ENCODE measurements around the gene MYO18B. TPM values are rescaled to one million over a fixed set of nuclear protein-coding genes. Genes with fewer than 3 reads are reported as not detected.

The MYO18B gene
- polyA plus RNA-seq, 1 donor (not counting 4 experiments of a cell fraction or from before 2014, with no cell fraction given): not detected

DNA sequence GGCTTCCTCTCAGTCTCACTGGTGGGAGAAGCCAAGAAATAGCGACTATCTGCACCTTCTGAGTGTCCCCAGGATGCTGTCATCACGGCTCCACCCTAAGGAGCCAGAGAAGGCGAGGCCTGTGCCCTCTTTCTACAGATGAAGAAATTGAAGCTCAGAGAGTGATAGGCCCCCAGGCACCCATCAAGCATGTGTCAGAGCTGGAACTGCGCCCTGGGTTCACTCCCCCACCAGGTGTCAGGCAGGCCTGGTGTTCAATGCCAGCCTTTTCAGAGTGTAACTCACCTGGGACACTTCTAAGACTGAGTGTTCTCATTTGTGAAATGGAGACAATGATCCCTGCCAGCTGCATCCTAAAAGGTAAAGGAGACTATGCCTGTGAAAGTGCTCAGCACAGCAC is 299.9 kb downstream of the MYO18B start:
- no peaks in the 10 kb centered on the region for H3K9me3 ChIP-seq (ENCODE audit: control insufficient read depth, low read depth, low read length)
- no peaks in the 10 kb centered on the region for H3K79me2 ChIP-seq (ENCODE audit: control insufficient read depth, insufficient read depth, low read length)
- no peaks in the 10 kb centered on the region for H4K20me1 ChIP-seq (ENCODE audit: control insufficient read depth, extremely low read depth, insufficient read depth, low read length)
- H3K27ac ChIP-seq (ENCODE audit: control insufficient read depth, insufficient read depth, low read length): no peak overlapping the region
- H3K4me2 ChIP-seq (ENCODE audit: control insufficient read depth, extremely low read depth, insufficient read depth, low read depth, low read length): no peak overlapping the region
- no peak overlapping the region for H3K4me3 ChIP-seq (ENCODE audit: control insufficient read depth in 2 of 3, extremely low read depth in 1 of 3, insufficient read depth in 2 of 3, low read depth in 1 of 3, low read length in 3 of 3)
- H2AFZ ChIP-seq (ENCODE audit: control insufficient read depth, low read length): no peak overlapping the region
- no peak overlapping the region for H3K9ac ChIP-seq (ENCODE audit: control insufficient read depth, extremely low read depth, insufficient read depth, low read length)
- no peaks in the 10 kb centered on the region for H3K9me1 ChIP-seq (ENCODE audit: control insufficient read depth, extremely low read depth, insufficient read depth, low read length)
- dilution Hi-C loops (cut with MboI; ENCODE audit: extremely low pct_ligation_motif_present, low sequenced_read_pairs): no loop called here
- DNase-seq (ENCODE audit: low read depth, low spot score): no peak
- no peaks in the 10 kb centered on the region for H3K36me3 ChIP-seq (ENCODE audit: control insufficient read depth in 2 of 2, extremely low read depth in 1 of 2, insufficient read depth in 2 of 2, low read length in 2 of 2)
- no peak for FAIRE-seq
- no peaks in the 10 kb centered on the region for H3K4me1 ChIP-seq (ENCODE audit: control insufficient read depth, extremely low read depth, insufficient read depth, low read length)
- no peaks in the 10 kb centered on the region for H3K27me3 ChIP-seq (ENCODE audit: control insufficient read depth, extremely low read depth, insufficient read depth, low read length)
- TF ChIP-seq EZH2 (IDR thresholded peaks at IDR 0.05; ENCODE audit: low read length): no peak
- TF ChIP-seq, protein P1, sequence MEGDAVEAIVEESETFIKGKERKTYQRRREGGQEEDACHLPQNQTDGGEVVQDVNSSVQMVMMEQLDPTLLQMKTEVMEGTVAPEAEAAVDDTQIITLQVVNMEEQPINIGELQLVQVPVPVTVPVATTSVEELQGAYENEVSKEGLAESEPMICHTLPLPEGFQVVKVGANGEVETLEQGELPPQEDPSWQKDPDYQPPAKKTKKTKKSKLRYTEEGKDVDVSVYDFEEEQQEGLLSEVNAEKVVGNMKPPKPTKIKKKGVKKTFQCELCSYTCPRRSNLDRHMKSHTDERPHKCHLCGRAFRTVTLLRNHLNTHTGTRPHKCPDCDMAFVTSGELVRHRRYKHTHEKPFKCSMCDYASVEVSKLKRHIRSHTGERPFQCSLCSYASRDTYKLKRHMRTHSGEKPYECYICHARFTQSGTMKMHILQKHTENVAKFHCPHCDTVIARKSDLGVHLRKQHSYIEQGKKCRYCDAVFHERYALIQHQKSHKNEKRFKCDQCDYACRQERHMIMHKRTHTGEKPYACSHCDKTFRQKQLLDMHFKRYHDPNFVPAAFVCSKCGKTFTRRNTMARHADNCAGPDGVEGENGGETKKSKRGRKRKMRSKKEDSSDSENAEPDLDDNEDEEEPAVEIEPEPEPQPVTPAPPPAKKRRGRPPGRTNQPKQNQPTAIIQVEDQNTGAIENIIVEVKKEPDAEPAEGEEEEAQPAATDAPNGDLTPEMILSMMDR (optimal IDR thresholded peaks at IDR 0.05 in 1 of 3, IDR thresholded peaks at IDR 0.05 in 1 of 3, conservative IDR thresholded peaks at IDR 0.05 in 1 of 3; ENCODE audit: extremely low read depth in 1 of 3, insufficient read depth in 2 of 3, low read length in 3 of 3): no peak

DNA sequence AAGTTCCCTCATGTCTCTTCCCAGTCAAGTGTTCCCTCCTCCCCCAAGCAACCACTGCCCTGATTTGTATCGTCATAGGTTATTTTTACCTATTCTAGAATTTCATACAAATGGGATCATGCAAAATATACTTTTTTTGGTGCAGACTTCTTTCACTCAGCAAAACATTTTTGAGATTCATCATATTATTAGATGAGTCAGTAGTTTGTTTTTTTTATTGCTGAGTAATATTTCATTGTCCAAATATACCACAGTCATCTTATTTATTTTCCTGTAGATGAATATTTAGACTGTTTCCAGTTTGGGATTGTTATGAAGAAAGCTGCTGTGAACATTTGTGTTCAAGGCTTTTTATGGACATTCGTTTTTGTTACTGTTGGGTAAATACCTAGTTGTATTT is 301.0 kb downstream of the MYO18B start:
- Histone ChIP-seq H3K9ac (ENCODE audit: control insufficient read depth, extremely low read depth, insufficient read depth, low read length) (no peak overlapping the region), H3K36me3 (ENCODE audit: control insufficient read depth in 2 of 2, extremely low read depth in 1 of 2, insufficient read depth in 2 of 2, low read length in 2 of 2) (no peaks in the 10 kb centered on the region), H3K9me1 (ENCODE audit: control insufficient read depth, extremely low read depth, insufficient read depth, low read length) (no peaks in the 10 kb centered on the region), H3K4me2 (ENCODE audit: control insufficient read depth, extremely low read depth, insufficient read depth, low read depth, low read length) (no peak overlapping the region), H3K4me1 (ENCODE audit: control insufficient read depth, extremely low read depth, insufficient read depth, low read length) (no peaks in the 10 kb centered on the region), H3K27me3 (ENCODE audit: control insufficient read depth, extremely low read depth, insufficient read depth, low read length) (no peaks in the 10 kb centered on the region), H4K20me1 (ENCODE audit: control insufficient read depth, extremely low read depth, insufficient read depth, low read length) (no peaks in the 10 kb centered on the region), H3K27ac (ENCODE audit: control insufficient read depth, insufficient read depth, low read length) (no peak overlapping the region), H3K4me3 (ENCODE audit: control insufficient read depth in 2 of 3, extremely low read depth in 1 of 3, insufficient read depth in 2 of 3, low read depth in 1 of 3, low read length in 3 of 3) (no peak overlapping the region), H3K79me2 (ENCODE audit: control insufficient read depth, insufficient read depth, low read length) (no peaks in the 10 kb centered on the region), H2AFZ (ENCODE audit: control insufficient read depth, low read length) (no peak overlapping the region), H3K9me3 (ENCODE audit: control insufficient read depth, low read depth, low read length) (no peaks in the 10 kb centered on the region)
- no peak for TF ChIP-seq EZH2 (IDR thresholded peaks at IDR 0.05; ENCODE audit: low read length)
- TF ChIP-seq, protein P1 (optimal IDR thresholded peaks at IDR 0.05 in 1 of 3, IDR thresholded peaks at IDR 0.05 in 1 of 3, conservative IDR thresholded peaks at IDR 0.05 in 1 of 3; ENCODE audit: extremely low read depth in 1 of 3, insufficient read depth in 2 of 3, low read length in 3 of 3): no peak
- DNase-seq (ENCODE audit: low read depth, low spot score) (no peak), FAIRE-seq (no peak)
- dilution Hi-C loops (cut with MboI; ENCODE audit: extremely low pct_ligation_motif_present, low sequenced_read_pairs): no loop called here

Data from keratinocyte (primary cell).